Activated T-cell treated with anti-CD3 and anti-CD28 coated beads, Interleukin-2, amount 50 U/mL, for 24 hours (primary cell): ENCODE data around the gene APLN.
A peak's percentile ranks its signal among the peaks of the same experiment; 100 is the strongest.

ENCODE experiments used
- DNase-seq: peaks from one replicate; pipeline ENCODE4 v3.0.0-alpha.2; 2020
- H3K27ac Mint-ChIP-seq: 2 replicates; pipeline ENCODE4 v1.8.0; 2020; ENCODE audit warnings: mild to moderate bottlenecking, mixed read lengths
- H3K27me3 Mint-ChIP-seq: 2 replicates; pipeline ENCODE4 v1.8.0; 2020; ENCODE audit warnings: mixed read lengths
- H3K36me3 Mint-ChIP-seq: 2 replicates; pipeline ENCODE4 v1.8.0; 2020; ENCODE audit warnings: low read depth, mixed read lengths
- H3K4me1 Mint-ChIP-seq: 2 replicates; pipeline ENCODE4 v1.8.0; 2020; ENCODE audit warnings: low read depth, mixed read lengths
- H3K4me3 Mint-ChIP-seq: 2 replicates; pipeline ENCODE4 v1.8.0; 2020; ENCODE audit warnings: mild to moderate bottlenecking, moderate library complexity, mixed read lengths
- H3K9me3 Mint-ChIP-seq: 2 replicates; pipeline ENCODE4 v1.8.0; 2020; ENCODE audit warnings: mixed read lengths

APLN gene

GRCh38 chrX:129686422-129686948 is 31.7 kb upstream of the APLN start:
- DNase-seq, result no peak
- no peak overlapping the region for H3K4me3 Mint-ChIP-seq
- no peaks in the 10 kb centered on the region for H3K9me3 Mint-ChIP-seq
- no peak overlapping the region for H3K27ac Mint-ChIP-seq
- no peaks in the 10 kb centered on the region for H3K36me3 Mint-ChIP-seq
- peaks cover 9% of the 10 kb centered on the region for H3K27me3 Mint-ChIP-seq
- H3K4me1 Mint-ChIP-seq, result no peaks in the 10 kb centered on the region

GRCh38 chrX:129682979-129683378 is 28.2 kb upstream of the APLN start:
- peaks cover 12% of the 10 kb centered on the region for H3K4me1 Mint-ChIP-seq
- no peaks in the 10 kb centered on the region for H3K36me3 Mint-ChIP-seq
- peaks cover 10% of the 10 kb centered on the region for H3K27me3 Mint-ChIP-seq
- no peak overlapping the region for H3K27ac Mint-ChIP-seq
- DNase-seq, result no peak
- no peaks in the 10 kb centered on the region for H3K9me3 Mint-ChIP-seq
- H3K4me3 Mint-ChIP-seq, result no peak overlapping the region

- no peak overlapping the region for H3K4me3 Mint-ChIP-seq
- H3K4me1 Mint-ChIP-seq, result peaks cover 14% of the 10 kb centered on the region
- H3K27me3 Mint-ChIP-seq, result peaks cover 24% of the 10 kb centered on the region
- no peaks in the 10 kb centered on the region for H3K36me3 Mint-ChIP-seq
- H3K27ac Mint-ChIP-seq, result no peak overlapping the region
- H3K9me3 Mint-ChIP-seq, result no peaks in the 10 kb centered on the region
- DNase-seq, result no peak
Observed at GRCh38 chrX:129679901-129680300, 25.1 kb upstream of the APLN start.

GRCh38 chrX:129678614-129679195 is 23.9 kb upstream of the APLN start:
- no peak for DNase-seq
- Mint-ChIP-seq H3K27me3 (peaks cover 26% of the 10 kb centered on the region), H3K36me3 (no peaks in the 10 kb centered on the region), H3K4me1 (peaks cover 14% of the 10 kb centered on the region), H3K9me3 (no peaks in the 10 kb centered on the region), H3K27ac (no peak overlapping the region), H3K4me3 (peak overlapping the region; percentile 33)

GRCh38 chrX:129667412-129667811 is 12.7 kb upstream of the APLN start:
- Mint-ChIP-seq H3K27me3 (peaks cover 39% of the 10 kb centered on the region), H3K9me3 (peaks cover 1% of the 10 kb centered on the region), H3K4me1 (no peaks in the 10 kb centered on the region), H3K4me3 (no peak overlapping the region), H3K27ac (no peak overlapping the region), H3K36me3 (no peaks in the 10 kb centered on the region)
- no peak for DNase-seq

GRCh38 chrX:129665916-129666644 is 11.3 kb upstream of the APLN start:
- peaks cover 44% of the 10 kb centered on the region for H3K27me3 Mint-ChIP-seq
- H3K27ac Mint-ChIP-seq, result no peak overlapping the region
- H3K4me3 Mint-ChIP-seq, result no peak overlapping the region
- no peaks in the 10 kb centered on the region for H3K36me3 Mint-ChIP-seq
- H3K4me1 Mint-ChIP-seq, result no peaks in the 10 kb centered on the region
- no peak for DNase-seq
- H3K9me3 Mint-ChIP-seq, result peaks cover 1% of the 10 kb centered on the region

- DNase-seq, result no peak
- no peak overlapping the region for H3K27ac Mint-ChIP-seq
- no peaks in the 10 kb centered on the region for H3K36me3 Mint-ChIP-seq
- H3K27me3 Mint-ChIP-seq, result peaks cover 36% of the 10 kb centered on the region
- H3K9me3 Mint-ChIP-seq, result no peaks in the 10 kb centered on the region
- H3K4me1 Mint-ChIP-seq, result no peaks in the 10 kb centered on the region
- H3K4me3 Mint-ChIP-seq, result no peak overlapping the region
Observed at GRCh38 chrX:129663171-129663570, 8.4 kb upstream of the APLN start.

GRCh38 chrX:129661369-129661768 is 6.6 kb upstream of the APLN start:
- H3K4me3 Mint-ChIP-seq, result no peak overlapping the region
- no peak overlapping the region for H3K27ac Mint-ChIP-seq
- H3K4me1 Mint-ChIP-seq, result no peaks in the 10 kb centered on the region
- H3K9me3 Mint-ChIP-seq, result no peaks in the 10 kb centered on the region
- H3K27me3 Mint-ChIP-seq, result peaks cover 36% of the 10 kb centered on the region
- no peak for DNase-seq
- H3K36me3 Mint-ChIP-seq, result no peaks in the 10 kb centered on the region

- Mint-ChIP-seq H3K27me3 (peaks cover 35% of the 10 kb centered on the region), H3K4me1 (peaks cover 7% of the 10 kb centered on the region), H3K27ac (no peak overlapping the region)
Observed at GRCh38 chrX:129659861-129660260, 5.1 kb upstream of the APLN start.

GRCh38 chrX:129659141-129659540 is 4.4 kb upstream of the APLN start:
- DNase-seq, result no peak
- no peaks in the 10 kb centered on the region for H3K36me3 Mint-ChIP-seq
- H3K4me3 Mint-ChIP-seq, result no peak overlapping the region
- peaks cover 33% of the 10 kb centered on the region for H3K27me3 Mint-ChIP-seq
- no peaks in the 10 kb centered on the region for H3K9me3 Mint-ChIP-seq
- H3K4me1 Mint-ChIP-seq, result peaks cover 7% of the 10 kb centered on the region
- no peak overlapping the region for H3K27ac Mint-ChIP-seq

More at GRCh38 chrX:129659861-129660260, 5.1 kb upstream of the APLN start:
- Mint-ChIP-seq H3K4me3 (no peak overlapping the region), H3K36me3 (no peaks in the 10 kb centered on the region), H3K9me3 (no peaks in the 10 kb centered on the region)
- no peak for DNase-seq

GRCh38 chrX:129658429-129658828 is 3.7 kb upstream of the APLN start:
- Mint-ChIP-seq H3K36me3 (no peaks in the 10 kb centered on the region), H3K4me1 (peaks cover 9% of the 10 kb centered on the region), H3K4me3 (no peak overlapping the region), H3K9me3 (no peaks in the 10 kb centered on the region), H3K27ac (no peak overlapping the region), H3K27me3 (peaks cover 37% of the 10 kb centered on the region)
- DNase-seq, result no peak

GRCh38 chrX:129655547-129656249 is 942 bp upstream of the APLN start:
- no peaks in the 10 kb centered on the region for H3K36me3 Mint-ChIP-seq
- peaks cover 46% of the 10 kb centered on the region for H3K27me3 Mint-ChIP-seq
- H3K4me3 Mint-ChIP-seq, result peak overlapping the region; percentile 50
- H3K4me1 Mint-ChIP-seq, result peaks cover 10% of the 10 kb centered on the region
- no peak for DNase-seq
- no peaks in the 10 kb centered on the region for H3K9me3 Mint-ChIP-seq
- no peak overlapping the region for H3K27ac Mint-ChIP-seq

- Mint-ChIP-seq H3K27me3 (peaks cover 56% of the 10 kb centered on the region), H3K36me3 (no peaks in the 10 kb centered on the region), H3K4me1 (peaks cover 10% of the 10 kb centered on the region), H3K4me3 (peak overlapping the region; percentile 64), H3K9me3 (no peaks in the 10 kb centered on the region), H3K27ac (no peak overlapping the region)
- DNase-seq, result peak; percentile 59
Observed at GRCh38 chrX:129653971-129654651, 645 bp downstream of the APLN start.

GRCh38 chrX:129653181-129653970 is 1.4 kb downstream of the APLN start:
- peaks cover 10% of the 10 kb centered on the region for H3K4me1 Mint-ChIP-seq
- H3K4me3 Mint-ChIP-seq, result peak overlapping the region; percentile 64
- peaks cover 59% of the 10 kb centered on the region for H3K27me3 Mint-ChIP-seq
- H3K36me3 Mint-ChIP-seq, result no peaks in the 10 kb centered on the region
- H3K27ac Mint-ChIP-seq, result no peak overlapping the region
- no peaks in the 10 kb centered on the region for H3K9me3 Mint-ChIP-seq
- no peak for DNase-seq
